Measurements from ENCODE around the gene TTC13.

The TTC13 gene

DNA sequence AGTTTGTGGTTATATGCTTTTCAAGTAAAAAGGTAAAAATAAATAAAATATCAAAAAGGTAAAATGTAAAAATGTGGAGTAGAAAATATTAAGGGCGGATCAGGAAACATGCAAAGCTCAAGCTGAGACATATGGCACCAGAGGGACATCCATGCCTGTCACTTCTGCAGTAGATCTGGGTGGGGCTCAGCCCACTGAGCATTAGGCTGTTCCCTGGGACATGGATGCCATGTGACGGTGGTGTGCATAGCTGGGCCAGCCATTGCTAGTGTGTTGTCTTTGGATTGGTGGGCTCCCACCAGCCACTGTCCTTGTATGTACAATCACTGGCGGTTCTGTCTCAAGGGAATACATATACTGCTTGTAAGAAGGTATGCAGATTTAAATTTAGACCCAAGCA is 3.0 kb downstream of the TTC13 start:
- in situ Hi-C loops (cut with HindIII; ENCODE audit: low sequenced_read_pairs) = no loop called here
- no peak overlapping the region for H3K4me3 ChIP-seq (ENCODE audit: low read depth, low read length)
- TF ChIP-seq, protein P1, sequence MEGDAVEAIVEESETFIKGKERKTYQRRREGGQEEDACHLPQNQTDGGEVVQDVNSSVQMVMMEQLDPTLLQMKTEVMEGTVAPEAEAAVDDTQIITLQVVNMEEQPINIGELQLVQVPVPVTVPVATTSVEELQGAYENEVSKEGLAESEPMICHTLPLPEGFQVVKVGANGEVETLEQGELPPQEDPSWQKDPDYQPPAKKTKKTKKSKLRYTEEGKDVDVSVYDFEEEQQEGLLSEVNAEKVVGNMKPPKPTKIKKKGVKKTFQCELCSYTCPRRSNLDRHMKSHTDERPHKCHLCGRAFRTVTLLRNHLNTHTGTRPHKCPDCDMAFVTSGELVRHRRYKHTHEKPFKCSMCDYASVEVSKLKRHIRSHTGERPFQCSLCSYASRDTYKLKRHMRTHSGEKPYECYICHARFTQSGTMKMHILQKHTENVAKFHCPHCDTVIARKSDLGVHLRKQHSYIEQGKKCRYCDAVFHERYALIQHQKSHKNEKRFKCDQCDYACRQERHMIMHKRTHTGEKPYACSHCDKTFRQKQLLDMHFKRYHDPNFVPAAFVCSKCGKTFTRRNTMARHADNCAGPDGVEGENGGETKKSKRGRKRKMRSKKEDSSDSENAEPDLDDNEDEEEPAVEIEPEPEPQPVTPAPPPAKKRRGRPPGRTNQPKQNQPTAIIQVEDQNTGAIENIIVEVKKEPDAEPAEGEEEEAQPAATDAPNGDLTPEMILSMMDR (IDR thresholded peaks at IDR 0.05; ENCODE audit: low read depth, low read length, missing control alignments) = no peak
- no peak for DNase-seq (ENCODE audit: low read depth)

DNA sequence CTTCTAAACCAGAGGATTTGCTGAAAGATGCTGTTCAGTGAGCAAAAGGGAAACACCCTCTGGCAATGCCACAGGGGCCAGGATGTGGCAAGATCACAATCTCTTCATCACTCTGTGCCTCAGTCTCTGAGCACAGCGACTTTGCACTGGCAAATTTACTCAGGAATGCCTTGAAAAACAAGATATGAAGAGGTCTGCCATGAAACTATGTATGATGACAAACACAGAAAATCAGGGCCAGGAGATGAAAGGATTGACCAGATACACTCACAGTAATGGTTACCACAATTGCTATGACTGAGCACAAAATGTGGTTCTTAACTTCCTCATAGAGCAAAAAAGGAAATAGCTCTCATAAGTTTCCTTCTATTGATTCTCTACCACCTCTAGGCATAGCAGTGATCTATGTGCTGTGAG is 5.8 kb downstream of the TTC13 start:
- DNase-seq (ENCODE audit: low read depth) = no peak
- in situ Hi-C loops (cut with HindIII; ENCODE audit: low sequenced_read_pairs) = no loop called here
- no peak overlapping the region for H3K4me3 ChIP-seq (ENCODE audit: low read depth, low read length)
- TF ChIP-seq, protein P1 (IDR thresholded peaks at IDR 0.05; ENCODE audit: low read depth, low read length, missing control alignments) = no peak

DNA sequence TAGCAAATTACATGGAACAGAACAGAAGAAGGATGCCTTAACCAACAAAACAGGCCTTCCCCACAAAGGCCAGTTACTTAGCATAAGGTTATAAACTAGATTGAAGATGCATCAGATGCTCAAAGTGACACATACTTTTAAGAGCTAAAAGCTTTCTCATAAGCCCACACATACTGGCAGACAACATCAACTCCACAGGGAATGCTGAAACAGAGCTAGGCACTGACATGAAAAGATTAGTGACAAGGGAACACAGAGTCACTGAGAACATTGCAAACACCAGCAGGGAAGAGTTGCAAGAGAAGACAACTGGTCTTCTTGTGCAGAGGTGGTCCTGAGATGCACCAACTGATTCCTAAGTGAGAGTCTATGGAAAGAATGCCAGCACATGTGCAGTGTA is 6.9 kb downstream of the TTC13 start:
- in situ Hi-C loops (cut with HindIII; ENCODE audit: low sequenced_read_pairs) = no loop called here
- no peak for DNase-seq (ENCODE audit: low read depth)
- TF ChIP-seq, protein P1 (IDR thresholded peaks at IDR 0.05; ENCODE audit: low read depth, low read length, missing control alignments) = no peak
- H3K4me3 ChIP-seq (ENCODE audit: low read depth, low read length) = no peak overlapping the region

DNA sequence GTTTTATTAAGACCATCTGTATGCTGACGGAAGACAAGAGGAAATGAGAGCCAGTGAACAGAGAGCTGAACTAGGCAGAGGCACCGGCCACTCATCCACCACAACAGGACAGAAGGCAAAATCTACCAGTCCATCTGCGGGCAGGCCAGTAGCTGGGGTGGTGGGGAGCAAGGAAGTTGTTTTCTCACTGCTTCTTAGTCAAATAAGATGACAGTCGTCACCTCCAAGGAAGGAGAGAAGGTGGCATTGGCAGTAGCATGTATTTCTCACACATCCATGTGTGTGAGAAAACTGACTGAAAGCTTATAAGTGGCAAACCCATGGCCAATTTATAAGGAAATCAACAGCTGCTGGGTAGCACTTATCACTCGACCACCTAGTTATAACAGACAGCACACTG is 8.2 kb downstream of the TTC13 start:
- no peak for DNase-seq (ENCODE audit: low read depth)
- no peak overlapping the region for H3K4me3 ChIP-seq (ENCODE audit: low read depth, low read length)
- in situ Hi-C loops (cut with HindIII; ENCODE audit: low sequenced_read_pairs) = no loop called here
- TF ChIP-seq, protein P1 (IDR thresholded peaks at IDR 0.05; ENCODE audit: low read depth, low read length, missing control alignments) = no peak

- no peak for DNase-seq (ENCODE audit: low read depth)
- TF ChIP-seq, protein P1 (IDR thresholded peaks at IDR 0.05; ENCODE audit: low read depth, low read length, missing control alignments) = no peak
- in situ Hi-C loops (cut with HindIII; ENCODE audit: low sequenced_read_pairs) = no loop called here
- H3K4me3 ChIP-seq (ENCODE audit: low read depth, low read length) = no peak overlapping the region
Observed at GRCh38 chr1:230966358-230966873, 12.2 kb downstream of the TTC13 start.

GRCh38 chr1:230965535-230965934 is 13.1 kb downstream of the TTC13 start:
- DNase-seq (ENCODE audit: low read depth) = no peak
- no peak overlapping the region for H3K4me3 ChIP-seq (ENCODE audit: low read depth, low read length)
- in situ Hi-C loops (cut with HindIII; ENCODE audit: low sequenced_read_pairs) = no loop called here
- TF ChIP-seq, protein P1 (IDR thresholded peaks at IDR 0.05; ENCODE audit: low read depth, low read length, missing control alignments) = no peak

- in situ Hi-C loops (cut with HindIII; ENCODE audit: low sequenced_read_pairs) = no loop called here
- H3K4me3 ChIP-seq (ENCODE audit: low read depth, low read length) = no peak overlapping the region
- no peak for DNase-seq (ENCODE audit: low read depth)
- TF ChIP-seq, protein P1 (IDR thresholded peaks at IDR 0.05; ENCODE audit: low read depth, low read length, missing control alignments) = no peak
Observed at GRCh38 chr1:230964896-230965295, 13.8 kb downstream of the TTC13 start.
